Erythroblast (primary cell): Measurements from ENCODE around the gene PIGBOS1.

Experiments used
- GATA1 ChIP-seq: IDR thresholded peaks from 2 replicates; pipeline ENCODE4 v1.6.1; 2011; ENCODE audit warnings: low read depth, mild to moderate bottlenecking, control low read depth, low read length, moderate library complexity
- POLR2A ChIP-seq: IDR thresholded peaks from 2 replicates; pipeline ENCODE4 v1.6.1; 2011; ENCODE audit warnings: mild to moderate bottlenecking, low read length

DNA sequence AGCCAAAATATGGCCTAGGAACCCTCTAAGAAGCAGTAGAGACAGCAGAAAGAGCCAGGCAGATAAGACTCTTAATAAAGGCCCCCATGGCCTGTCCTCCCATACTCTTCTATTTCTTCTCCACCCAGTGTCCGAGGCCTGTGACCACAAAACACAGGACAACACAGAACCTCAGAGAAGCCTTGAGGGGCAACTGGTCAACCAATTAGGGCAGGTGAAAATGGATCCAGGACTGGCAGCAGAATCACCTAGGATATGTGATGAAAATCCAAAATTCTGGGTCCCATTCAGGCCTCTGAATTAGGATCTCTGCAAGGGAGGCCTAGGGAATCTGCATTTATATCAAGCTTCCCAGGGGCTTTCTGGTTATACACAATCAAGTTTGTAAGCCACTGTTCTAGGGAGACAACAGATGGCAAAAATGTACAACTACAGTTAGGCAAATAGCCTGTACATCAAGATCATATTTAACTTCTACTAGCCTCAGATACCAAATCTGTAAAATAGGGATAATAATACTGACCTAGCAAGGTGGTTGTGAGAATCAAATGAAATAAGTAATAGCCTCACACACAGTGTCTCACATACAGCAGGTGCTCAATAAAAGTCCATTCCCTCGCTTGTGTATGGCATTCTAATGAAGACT lies 39.7 kb downstream of the PIGBOS1 start:
- TF ChIP-seq POLR2A (no peak), GATA1 (no peak)
